HG02798 (cell line): ENCODE measurements around the gene ECHS1.
A peak's percentile ranks its signal among the peaks of the same experiment; 100 is the strongest.
"Not testable (repeated sequence)": the region's sequence is repeated elsewhere in the genome, so short reads cannot be mapped to it uniquely, and the experiment has no call there.

ENCODE experiments used
- ATAC-seq: cut with Tn5 transposase; IDR thresholded peaks from one replicate; pipeline ENCODE4 v1.9.1; 2021; ENCODE audit warnings: mild to moderate bottlenecking; ENCODE audit not compliant: unreplicated experiment, poor library complexity

Gene ECHS1

GRCh38 chr10:133373174-133374090, at the start of gene ECHS1:
Gene ECHS1 (minus strand): TSS chr10:133373354. CDS start chr10:133373333, 21 bp downstream.
- ATAC-seq = peak; percentile 97

- no peak for ATAC-seq
These were observed 49.2 kb upstream of the ECHS1 start for GRCh38 chr10:133422223-133422806.

- ATAC-seq = no peak
These were observed 48.4 kb upstream of the ECHS1 start for GRCh38 chr10:133421336-133422222.

- ATAC-seq = no peak
These were observed 47.4 kb upstream of the ECHS1 start for GRCh38 chr10:133420579-133420978.

DNA sequence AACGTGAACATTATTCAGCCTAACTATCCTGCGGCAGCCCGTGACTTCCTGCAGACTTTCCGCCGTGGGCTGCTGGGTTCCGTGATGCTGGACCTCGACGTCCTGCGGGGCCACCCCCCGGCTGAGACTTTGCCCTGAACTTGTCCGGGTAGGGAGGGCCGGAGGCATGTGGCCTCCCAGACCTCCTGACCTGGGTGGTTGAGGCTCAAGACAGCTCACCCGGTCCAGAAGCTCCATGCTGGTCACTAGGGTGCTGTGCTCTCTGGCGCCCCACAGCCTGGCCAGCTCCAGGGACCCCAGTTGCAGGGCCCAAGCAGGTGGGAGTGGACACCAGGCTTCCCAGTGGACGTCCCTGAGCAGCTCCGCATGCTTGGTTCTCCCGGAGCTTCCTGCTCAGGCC, 46.9 kb upstream of the ECHS1 start:
- ATAC-seq = no peak

- ATAC-seq = no peak
These were observed 46.2 kb upstream of the ECHS1 start for GRCh38 chr10:133419211-133419950.

GRCh38 chr10:133418289-133418993, 45.3 kb upstream of the ECHS1 start:
- ATAC-seq = no peak

DNA sequence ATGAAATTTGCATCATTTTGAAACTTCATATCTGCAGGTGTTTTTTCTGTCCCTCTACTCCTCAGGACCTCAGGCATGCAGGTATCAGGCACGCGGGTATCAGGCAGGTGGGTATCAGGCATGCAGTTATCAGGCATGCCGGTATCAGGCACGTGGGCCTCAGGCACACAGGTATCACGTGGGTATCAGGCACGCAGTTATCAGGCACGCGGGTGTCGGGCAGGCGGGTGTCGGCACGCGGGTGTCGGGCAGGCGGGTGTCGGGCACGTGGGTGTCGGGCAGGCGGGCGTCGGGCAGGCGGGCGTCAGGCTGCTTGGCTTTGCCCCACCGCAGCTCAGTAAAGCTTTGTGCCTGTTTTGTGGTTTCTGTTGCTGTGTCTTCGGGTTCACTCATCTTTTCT, 42.6 kb upstream of the ECHS1 start:
- no peak for ATAC-seq

DNA sequence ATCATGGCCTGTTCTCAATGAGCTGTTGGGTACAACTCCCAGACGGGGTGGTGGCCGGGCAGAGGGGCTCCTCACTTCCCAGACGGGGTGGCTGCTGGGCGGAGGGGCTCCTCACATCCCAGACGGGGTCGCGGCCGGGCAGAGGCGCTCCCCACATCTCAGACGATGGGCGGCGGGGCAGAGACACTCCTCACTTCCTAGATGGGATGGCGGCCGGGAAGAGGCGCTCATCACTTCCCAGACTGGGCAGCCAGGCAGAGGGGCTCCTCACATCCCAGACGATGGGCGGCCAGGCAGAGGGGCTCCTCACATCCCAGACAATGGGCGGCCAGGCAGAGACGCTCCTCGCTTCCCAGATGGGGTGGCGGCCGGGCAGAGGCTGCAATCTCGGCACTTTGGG, 41.2 kb upstream of the ECHS1 start:
- ATAC-seq = not testable (repeated sequence)

- no peak for ATAC-seq
These were observed 39.2 kb upstream of the ECHS1 start for GRCh38 chr10:133412381-133412711.

- no peak for ATAC-seq
These were observed 38.6 kb upstream of the ECHS1 start for GRCh38 chr10:133411523-133412380.

GRCh38 chr10:133405844-133406527, 32.8 kb upstream of the ECHS1 start:
- ATAC-seq = peak; percentile 44

DNA sequence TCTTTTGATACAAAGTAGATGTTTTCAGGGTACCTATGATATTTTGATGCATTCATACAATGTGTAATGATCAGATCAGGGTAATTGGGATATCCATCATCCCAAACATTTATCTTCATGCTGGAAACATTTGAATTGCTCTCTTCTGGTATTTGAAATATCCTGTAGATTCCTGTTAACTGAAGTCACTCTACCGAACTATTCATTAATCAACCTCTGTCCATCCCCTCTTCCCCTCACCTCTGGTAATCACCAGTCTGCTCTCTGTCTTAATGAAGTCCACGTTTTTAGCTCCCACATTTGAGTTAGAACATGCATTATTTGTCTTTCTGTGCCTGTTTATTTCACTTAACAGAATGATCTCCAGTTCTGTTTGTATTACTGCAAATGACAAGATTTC, 32.1 kb upstream of the ECHS1 start:
- no peak for ATAC-seq

DNA sequence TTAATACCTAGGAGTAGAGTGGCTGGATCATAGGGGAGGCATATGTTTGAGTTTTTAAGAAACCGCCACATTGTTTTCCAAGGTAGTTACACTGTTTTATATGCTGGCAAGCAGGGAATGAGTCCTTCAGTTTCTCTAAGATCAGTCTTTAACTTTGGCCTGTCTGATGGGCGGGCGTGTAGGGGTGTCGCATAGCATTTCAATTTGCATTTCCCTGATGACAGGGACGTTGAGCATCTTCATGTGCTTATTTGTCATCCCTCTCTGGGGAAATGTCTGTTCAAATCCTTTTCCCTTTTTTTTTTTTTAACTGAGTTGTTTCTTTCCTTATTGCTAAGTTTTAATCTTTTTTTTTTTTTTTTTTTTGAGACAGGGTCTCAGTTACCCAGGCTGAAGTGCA, 30.6 kb upstream of the ECHS1 start:
- no peak for ATAC-seq

DNA sequence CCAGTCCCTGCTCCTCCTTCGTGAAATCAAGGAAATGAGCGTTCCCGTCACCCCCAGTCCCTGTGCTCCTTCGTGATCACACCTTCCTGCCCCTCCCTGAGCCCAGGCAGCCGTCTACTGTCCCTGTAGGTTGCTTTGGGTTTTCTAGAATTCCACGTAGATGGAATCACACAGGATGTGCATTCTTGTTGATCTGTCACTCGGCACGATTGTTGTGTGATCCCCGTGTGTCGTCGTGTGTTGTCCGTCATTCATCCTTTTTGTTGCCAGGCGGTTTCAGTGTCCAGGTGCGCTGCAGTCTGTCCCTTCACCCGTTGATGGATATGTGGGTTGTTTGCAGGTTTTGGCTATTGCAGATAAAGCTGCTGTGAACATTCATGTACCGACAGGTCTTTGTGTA, 30.2 kb upstream of the ECHS1 start:
- no peak for ATAC-seq

GRCh38 chr10:133401981-133402725, 29.0 kb upstream of the ECHS1 start:
- no peak for ATAC-seq

DNA sequence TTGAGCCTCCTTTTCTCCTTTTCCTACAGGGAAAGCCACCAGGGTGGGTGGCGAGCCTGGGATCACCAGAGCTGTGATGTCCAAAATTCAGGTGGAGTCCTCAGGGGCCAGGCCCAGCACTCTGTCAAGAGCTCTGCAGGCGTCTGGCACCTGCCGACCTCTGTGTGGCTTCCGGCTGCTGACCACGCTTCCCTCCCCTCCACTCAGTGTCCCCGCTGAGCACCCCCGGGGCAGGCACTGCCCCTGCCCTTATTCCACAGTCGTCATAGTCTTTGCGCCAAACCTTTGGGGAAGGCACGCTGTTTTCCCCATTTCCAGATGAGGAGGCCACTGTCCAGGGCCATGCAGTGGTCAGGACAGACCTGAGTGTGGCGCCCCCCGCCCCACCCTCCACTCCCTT, 28.3 kb upstream of the ECHS1 start:
- ATAC-seq = peak; percentile 10
